Loucy (cell line): Measurements from ENCODE around the gene CTNND2.

Source experiments
- CTCF ChIP-seq: fragments of 200-600 bp; sonication (generic); conservative IDR thresholded peaks from 2 replicates; pipeline ENCODE4 v1.5.1; 2014; ENCODE audit warnings: mild to moderate bottlenecking, antibody characterized with exemption, low read length
- EZH2phosphoT487 ChIP-seq: fragments of 200-600 bp; IDR thresholded peaks from 2 replicates; pipeline ENCODE4 v1.6.1; 2018; ENCODE audit warnings: antibody characterized with exemption, mild to moderate bottlenecking, moderate library complexity, borderline replicate concordance

DNA sequence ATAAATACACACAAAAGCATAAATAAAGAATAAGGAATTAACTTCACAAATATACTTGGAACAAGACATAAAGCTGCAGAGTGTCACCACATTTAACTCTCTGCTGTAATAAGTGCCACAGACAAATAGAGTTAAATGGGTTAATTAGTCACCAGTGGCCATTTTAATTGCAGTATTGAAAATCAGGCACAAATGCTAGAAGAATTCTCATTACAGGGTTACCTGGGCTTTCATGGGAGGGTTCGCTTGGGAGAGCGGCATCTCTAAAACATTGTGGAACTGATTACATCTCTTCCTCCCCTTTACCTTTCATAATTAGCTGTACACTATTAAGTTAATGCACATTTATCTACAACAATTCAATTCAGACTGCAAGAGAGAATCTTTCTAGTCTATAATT, 637.9 kb downstream of the CTNND2 start:
- TF ChIP-seq CTCF (no peak), EZH2phosphoT487 (no peak)
